HUDEP-2 (cell line): ENCODE data around the gene DUSP11.
A peak's percentile ranks its signal among the peaks of the same experiment; 100 is the strongest.
"Not testable (repeated sequence)": the region's sequence is repeated elsewhere in the genome, so short reads cannot be mapped to it uniquely, and the experiment has no call there.

ENCODE experiments used
- DNase-seq, 76 experiments: peaks; one replicate each; lab custom pipeline; 2025; ENCODE audit not compliant: unreplicated experiment in 76 of 76; lab: John Stamatoyannopoulos, UW

The DUSP11 gene

GRCh38 chr2:73779467-73780236, at the start of gene DUSP11:
DUSP11 (minus strand) TSS chr2:73780103; CDS start chr2:73779974, 129 bp downstream.
- DNase-seq, result peak; percentile 11 to 97 (median 90)

- peak in 74 of 76 experiments; percentile 36 to 97 (median 90) for DNase-seq
Measured at GRCh38 chr2:73828818-73829570, 49.1 kb upstream of the DUSP11 start, which contains the start of gene STAMBP. STAMBP (plus strand) TSS chr2:73828961; CDS start chr2:73830857, 1,896 bp downstream.

- no peak for DNase-seq
Measured at GRCh38 chr2:73828389-73828817, 48.5 kb upstream of the DUSP11 start.

- DNase-seq, result no peak
Measured at GRCh38 chr2:73827660-73828388, 47.9 kb upstream of the DUSP11 start.

- peak in 16 of 76 experiments; percentile 5 to 49 (median 16) for DNase-seq
Measured at GRCh38 chr2:73827018-73827417, 47.1 kb upstream of the DUSP11 start.

GRCh38 chr2:73825408-73825807, 45.5 kb upstream of the DUSP11 start:
- no peak for DNase-seq

GRCh38 chr2:73823916-73824523, 44.1 kb upstream of the DUSP11 start:
- peak in 31 of 76 experiments; percentile 3 to 68 (median 24) for DNase-seq

GRCh38 chr2:73823416-73823815, 43.5 kb upstream of the DUSP11 start:
- DNase-seq, result no peak

- DNase-seq, result no peak
Measured at GRCh38 chr2:73822991-73823390, 43.1 kb upstream of the DUSP11 start.

- no peak for DNase-seq
Measured at GRCh38 chr2:73822276-73822675, 42.4 kb upstream of the DUSP11 start.

- no peak for DNase-seq
Measured at GRCh38 chr2:73821669-73822068, 41.8 kb upstream of the DUSP11 start.

- DNase-seq, result no peak
Measured at GRCh38 chr2:73821227-73821626, 41.3 kb upstream of the DUSP11 start.

- DNase-seq, result no peak
Measured at GRCh38 chr2:73818296-73818695, 38.4 kb upstream of the DUSP11 start.

- no peak for DNase-seq
Measured at GRCh38 chr2:73812635-73813034, 32.7 kb upstream of the DUSP11 start.

- no peak for DNase-seq
Measured at GRCh38 chr2:73811878-73812277, 32.0 kb upstream of the DUSP11 start.

- not testable (repeated sequence) for DNase-seq
Measured at GRCh38 chr2:73783883-73784282, 4.0 kb upstream of the DUSP11 start, which contains the start of gene C2orf78. C2orf78 (plus strand) TSS chr2:73784183; CDS start chr2:73784310, 127 bp downstream.

GRCh38 chr2:73783402-73783801, 3.5 kb upstream of the DUSP11 start:
- not testable (repeated sequence) for DNase-seq

- no peak for DNase-seq
Measured at GRCh38 chr2:73780237-73780582, 307 bp upstream of the DUSP11 start.

- DNase-seq, result not testable (repeated sequence)
Measured at GRCh38 chr2:73778867-73779466, 936 bp downstream of the DUSP11 start.

- DNase-seq, result no peak
Measured at GRCh38 chr2:73776869-73777519, 2.9 kb downstream of the DUSP11 start.
